HG03460 (cell line): ENCODE results near the gene RFNG.

Experiments
- ATAC-seq: cut with Tn5 transposase; IDR thresholded peaks from one replicate; pipeline ENCODE4 v1.9.1; 2021; ENCODE audit not compliant: unreplicated experiment

Gene RFNG

DNA sequence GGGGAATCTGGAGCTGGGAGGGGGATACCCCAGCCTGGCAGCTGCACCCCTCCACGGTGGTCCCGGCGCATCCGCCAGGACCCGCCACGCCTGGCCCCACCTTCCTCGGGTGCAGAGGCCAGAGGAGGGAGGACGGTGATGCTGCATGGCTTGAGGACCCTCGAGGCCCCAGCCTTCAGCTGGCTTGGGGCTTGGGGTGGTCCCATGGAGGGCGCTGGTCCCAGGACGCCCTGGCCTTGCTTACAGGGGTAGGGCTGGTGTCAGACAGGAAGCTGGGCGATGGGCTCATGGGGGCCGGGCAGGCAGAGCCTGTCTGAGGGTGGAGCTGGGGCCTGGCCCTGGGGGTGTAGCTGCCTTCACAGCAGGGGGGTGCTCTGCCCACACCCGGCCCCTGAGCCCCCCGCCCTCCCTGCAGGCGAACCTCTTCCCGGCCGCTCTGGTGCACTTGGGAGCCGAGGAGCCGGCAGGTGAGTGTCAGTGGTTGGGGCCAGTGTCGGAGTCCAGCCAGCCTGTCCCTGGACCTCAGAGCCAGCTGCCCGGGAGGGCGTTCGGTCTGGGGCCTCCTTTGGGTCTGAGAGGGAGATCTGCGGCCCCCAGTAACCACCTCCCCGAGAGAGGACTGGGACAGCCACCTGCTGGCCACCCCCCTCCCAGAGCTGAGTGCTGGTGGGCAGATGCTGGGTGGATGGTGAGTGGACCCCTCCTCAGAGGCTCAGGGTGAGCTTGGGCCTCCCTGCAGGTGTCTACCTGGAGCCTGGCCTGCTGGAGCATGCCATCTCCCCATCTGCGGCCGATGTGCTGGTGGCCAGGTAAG is 35.3 kb downstream of the RFNG start:
- ATAC-seq = no peak

DNA sequence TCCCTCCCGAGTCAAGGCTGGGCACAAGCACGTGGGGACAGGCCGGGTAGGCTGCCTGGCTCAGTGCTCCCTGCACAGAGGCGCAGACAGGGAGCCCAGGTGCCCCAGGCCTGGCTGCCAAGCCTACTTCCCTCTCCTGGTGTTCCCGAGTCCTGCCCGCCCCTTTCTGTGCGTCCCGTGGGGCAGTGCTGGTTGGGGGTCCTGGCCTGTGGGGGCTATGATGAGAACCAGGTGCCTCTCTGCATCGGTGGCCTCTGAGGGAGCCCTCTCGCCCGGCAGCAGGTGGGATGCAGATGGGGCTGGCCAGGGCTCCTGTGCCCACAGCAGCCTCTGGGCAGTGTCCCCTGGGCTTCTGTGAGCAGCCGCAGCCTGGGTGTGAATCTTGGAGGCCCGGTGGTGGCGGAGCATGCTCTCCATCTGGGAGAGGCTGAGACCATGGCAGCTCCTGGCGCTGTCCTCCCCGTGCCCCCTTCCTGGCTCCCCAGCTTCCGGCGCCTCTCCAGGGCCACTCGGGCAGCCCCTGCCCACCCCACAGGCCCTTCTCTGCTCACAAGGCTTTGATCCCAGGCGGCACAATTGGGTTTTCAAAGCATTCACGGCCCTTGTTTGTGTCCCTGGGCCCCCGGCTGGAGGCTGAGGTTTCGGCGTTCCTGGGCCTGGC is 36.2 kb downstream of the RFNG start:
- no peak for ATAC-seq

DNA sequence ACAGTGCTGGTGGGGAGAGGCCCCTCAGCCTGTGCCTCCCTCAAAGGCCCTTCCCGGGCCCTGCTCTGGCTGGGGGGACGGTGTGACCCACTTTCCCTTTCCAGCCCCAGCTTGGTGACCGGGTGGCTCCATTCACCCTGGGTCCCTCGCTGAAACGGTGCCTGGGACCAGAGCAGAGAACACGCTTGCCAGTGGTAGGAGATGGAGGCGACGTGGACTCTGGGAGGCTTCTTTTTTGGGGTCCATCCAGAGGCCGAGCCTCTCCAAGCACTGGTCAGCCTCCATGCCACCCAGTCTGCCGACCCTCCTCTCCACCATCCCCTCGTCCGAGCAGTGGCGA is 36.7 kb downstream of the RFNG start:
- ATAC-seq = no peak

DNA sequence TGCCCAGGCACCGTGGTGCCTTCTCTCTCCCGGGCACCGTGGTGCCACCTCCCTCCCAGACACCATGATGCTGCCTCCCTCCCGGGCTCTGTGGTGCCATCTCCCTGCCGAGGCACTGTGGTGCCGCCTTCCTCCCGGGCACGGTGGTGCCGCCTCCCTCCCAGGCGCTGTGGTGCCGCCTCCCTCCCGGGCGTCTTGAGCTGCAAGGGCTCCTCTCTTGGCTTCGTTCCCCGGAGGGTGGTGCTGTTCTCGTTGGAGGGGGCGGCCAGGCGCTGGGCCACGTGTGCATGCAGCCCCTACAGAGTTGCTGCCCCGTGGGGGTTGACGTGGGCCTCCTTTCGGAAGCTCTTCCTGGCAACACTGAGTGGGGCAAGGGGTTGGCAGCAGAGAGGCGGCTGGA is 37.2 kb downstream of the RFNG start:
- no peak for ATAC-seq

DNA sequence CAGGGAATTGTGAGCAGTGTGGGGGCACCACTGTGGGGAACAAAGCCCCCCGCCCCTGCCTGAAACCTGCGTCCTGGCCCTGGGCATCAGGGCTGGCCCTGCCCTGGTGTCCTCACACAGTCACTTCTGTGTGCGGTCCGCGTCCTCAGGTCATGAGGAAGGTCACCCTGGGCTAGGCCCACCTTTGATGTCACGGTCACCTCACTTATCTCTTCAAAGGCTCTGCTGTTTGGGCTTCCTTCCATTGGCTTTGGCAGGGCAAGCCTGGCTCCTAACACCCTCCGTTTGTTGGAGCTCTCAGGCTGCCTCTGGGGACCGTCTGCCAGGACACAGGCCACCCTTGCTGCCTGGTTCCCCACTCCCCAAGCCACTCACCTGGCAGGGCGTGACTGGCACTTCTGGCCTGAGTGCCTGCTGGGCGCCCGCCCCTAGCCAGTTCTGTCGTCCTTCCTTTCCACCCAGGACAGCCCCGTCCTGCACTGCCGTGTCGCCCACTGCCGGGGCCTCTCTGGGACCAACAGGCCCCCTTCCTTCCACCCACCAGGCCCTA is 37.8 kb downstream of the RFNG start:
- ATAC-seq = no peak

DNA sequence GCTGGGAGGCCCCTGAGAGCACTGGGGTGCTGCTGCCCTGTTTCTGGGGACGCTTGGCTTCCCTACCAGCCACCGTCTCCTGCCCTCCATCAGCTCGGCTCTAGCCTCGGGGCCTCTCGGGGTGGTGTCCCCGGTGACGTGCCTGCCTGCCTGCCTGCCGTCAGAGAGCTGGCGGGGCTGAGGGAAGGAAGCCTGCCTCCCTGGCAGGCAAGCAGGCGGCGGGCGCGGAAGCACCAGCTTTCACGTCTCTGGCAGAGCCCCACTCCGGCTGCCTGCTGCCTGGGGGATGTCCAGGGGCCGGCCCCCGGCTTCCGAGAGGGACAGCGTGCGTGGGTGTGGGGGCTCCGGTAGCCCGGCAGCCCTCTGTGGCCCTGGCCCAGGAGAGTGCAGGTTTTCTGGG is 38.3 kb downstream of the RFNG start:
- no peak for ATAC-seq

DNA sequence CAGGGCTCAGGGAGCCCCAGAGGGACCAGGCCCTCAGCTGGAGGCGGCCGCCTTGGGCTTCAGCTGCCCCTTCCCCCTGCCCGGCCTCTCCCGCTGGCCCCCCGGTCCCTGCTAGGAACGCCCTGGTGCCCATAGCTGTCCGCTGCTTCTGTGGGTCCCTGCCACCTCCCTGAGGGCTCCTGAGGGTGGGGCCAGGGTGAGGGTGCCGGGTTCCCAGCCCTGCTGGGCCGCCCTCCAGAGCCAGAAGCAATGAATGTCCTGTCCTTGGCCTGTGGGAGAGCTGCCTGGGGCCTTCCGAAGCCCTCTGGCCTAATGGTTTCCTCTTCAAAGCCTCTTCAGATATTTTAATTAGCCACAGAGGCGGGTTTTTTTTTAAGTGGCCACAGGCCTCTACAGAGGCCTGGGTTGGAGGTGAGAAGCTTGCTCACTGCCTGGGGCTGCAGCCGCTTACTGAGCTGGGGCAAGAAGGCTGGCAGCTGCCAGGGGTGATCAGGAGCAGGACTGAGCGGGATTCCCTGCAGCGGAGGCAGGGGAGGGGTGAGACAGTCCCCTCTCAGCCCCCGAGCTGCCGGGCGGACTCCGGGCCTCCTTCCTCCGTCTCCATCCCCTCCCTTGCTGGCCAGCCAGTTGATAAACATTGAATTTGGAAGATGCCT is 38.8 kb downstream of the RFNG start:
- no peak for ATAC-seq

DNA sequence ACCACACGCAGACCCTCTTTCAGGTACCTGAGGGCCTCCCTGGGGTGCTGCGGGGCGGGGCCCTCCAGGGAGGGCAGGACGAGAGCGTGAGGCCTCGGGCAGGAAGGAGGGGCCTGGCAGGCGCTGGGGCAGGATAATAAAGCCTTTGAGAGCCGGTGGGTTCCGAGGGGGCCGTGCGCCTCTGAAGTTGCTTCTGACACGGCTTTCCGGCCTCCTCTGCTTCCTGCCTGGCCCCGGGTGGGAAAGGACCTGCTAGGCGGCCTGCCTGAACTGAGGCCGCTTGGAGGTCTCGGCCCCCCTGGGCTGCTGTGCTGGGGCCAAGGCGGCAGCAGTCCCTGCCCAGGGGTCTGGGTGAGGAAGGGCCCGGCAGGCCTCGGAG is 39.4 kb downstream of the RFNG start:
- no peak for ATAC-seq

DNA sequence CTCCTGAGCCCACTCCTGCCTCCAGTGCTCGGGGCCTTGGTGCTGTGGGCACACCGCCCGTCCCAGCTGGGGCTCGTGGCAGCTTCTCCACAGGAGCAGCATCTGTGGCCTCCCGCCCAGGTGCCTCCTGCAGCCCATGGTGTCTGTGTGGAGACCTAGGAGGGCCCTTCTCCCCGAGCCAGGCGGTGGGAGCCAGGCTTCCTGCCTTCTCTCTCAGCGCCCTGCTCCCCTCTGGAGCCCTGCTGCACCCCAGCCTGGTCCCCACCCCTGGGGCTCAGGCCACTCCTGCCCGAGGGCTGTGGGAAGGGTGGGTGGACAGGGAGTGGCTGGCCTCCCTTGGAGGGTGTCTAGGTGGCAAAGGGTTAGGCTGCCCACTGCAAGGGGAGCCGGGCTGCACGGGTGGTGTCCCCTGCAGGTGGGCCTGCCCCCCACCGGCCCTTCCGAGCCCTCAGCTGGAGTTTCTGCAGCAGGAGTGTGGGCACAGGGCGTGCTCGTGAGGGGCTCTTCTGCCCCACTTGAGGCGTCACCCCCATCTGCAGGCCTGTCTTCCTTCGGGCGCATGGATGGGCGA is 39.9 kb downstream of the RFNG start:
- ATAC-seq = no peak

DNA sequence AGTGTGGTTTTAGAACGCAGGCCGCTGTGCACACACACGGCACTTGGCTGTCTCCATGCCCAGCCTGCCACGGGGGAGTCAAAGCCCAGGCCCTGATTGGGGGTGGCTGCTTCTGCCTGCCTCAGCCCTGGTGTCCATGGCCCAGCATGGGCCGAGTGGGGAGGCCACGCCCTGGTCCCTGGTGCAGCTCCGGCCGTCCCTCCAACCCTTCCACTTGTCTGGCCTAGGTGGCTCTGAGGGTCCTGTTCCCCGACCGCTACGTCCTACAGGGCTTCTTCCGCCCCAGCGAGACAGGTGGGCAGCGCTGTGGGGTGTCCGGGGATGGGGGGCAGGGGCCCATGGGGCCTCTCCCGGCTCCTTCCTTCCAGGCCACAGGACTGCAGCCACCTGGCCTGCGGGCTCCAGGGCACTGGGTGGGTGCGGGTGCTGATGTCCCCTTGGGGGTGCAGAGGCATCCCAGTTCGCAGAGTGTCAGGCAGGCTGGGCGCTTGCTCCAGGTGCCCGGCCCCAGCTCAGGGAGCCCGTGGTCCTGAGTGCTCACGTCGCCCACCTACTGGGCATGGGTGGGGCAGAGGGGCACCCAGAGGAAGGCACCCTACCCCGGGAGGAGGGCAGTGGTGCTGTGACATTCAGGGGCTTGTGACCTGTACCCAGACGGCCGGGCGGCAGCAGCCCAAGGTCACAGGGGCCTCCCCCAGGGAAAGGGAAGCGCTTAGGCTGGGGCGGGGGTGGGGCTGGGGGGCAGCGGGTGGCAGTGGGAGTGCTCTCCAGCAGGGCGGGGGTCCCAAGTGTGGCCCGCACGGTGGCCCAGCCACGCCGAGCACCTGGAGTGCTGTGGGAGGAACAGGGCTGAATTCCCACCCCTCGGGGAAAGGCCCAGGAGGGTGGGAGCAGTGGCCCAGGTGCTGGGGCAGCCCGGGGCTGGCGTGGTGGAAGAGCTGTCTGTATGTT is 40.8 kb downstream of the RFNG start:
- ATAC-seq = no peak

DNA sequence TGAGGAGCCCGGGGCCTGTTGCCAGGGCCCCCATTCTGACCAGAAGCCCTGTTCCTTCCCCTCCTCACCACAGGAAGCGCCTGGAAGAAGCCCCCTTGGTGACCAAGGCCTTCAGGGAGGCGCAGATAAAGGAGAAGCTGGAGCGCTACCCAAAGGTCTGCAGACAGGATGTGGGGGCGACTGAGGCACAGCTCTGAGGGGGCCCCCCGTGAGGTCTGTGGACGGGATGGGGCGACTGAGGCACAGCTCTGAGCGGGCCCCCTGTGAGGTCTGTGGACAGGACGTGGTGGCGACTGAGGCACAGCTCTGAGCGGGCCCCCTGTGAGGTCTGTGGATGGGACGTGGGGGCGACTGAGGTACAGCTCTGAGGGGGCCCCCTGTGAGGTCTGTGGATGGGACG is 42.2 kb downstream of the RFNG start:
- ATAC-seq = no peak

DNA sequence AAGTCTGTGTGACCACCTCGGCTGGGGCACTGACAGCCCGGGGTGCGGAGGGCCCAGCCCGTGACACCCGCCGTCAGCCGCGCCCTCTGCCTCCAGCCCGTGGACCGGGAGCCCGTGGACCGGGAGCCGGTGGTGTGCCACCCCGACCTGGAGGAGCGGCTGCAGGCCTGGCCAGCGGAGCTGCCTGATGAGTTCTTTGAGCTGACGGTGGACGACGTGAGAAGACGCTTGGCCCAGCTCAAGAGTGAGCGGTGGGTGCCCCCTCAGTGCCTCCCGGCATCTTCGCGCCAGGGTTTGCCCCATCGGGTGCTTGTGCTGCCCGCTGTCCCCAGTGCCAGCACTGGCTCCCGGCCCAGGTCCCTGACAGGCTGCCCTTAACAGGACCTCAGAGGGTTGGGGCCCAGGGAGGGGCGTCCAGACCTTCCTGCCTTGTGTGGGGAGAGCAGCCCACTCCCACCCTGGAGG is 42.6 kb downstream of the RFNG start:
- no peak for ATAC-seq

DNA sequence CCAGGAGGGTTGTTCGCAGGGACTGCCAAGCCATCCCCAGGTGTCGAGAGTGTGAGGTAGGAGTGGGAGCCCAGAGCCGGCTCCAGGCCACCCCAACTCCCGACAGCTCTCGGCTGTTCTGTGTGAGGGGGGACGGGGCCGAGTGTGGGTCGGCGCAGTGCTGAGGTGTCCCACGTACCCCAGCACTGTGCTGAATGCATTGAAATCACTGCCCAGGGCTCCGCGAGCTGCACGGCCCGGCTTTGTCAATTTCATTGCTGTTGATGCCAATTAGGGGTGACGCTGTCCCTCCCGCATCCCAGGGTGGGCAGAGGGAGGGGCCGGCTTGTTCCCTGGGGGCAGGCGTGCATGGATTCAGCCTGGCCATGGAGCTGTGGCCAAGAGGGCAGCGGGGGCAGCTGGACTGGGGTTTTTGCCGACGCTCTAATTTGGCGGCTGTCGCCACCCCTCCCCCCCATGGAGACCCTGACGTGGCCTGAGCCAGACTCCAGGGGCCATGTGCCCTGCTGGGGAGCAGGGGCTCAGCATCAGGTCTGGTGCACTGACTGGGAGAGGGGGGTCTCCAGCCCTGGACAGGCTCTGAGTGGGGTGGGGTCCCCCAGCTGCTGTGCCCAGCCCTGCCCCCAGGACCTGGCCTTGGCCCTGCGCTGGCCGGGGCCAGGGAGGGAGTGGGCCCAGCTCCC is 43.2 kb downstream of the RFNG start:
- ATAC-seq = no peak

DNA sequence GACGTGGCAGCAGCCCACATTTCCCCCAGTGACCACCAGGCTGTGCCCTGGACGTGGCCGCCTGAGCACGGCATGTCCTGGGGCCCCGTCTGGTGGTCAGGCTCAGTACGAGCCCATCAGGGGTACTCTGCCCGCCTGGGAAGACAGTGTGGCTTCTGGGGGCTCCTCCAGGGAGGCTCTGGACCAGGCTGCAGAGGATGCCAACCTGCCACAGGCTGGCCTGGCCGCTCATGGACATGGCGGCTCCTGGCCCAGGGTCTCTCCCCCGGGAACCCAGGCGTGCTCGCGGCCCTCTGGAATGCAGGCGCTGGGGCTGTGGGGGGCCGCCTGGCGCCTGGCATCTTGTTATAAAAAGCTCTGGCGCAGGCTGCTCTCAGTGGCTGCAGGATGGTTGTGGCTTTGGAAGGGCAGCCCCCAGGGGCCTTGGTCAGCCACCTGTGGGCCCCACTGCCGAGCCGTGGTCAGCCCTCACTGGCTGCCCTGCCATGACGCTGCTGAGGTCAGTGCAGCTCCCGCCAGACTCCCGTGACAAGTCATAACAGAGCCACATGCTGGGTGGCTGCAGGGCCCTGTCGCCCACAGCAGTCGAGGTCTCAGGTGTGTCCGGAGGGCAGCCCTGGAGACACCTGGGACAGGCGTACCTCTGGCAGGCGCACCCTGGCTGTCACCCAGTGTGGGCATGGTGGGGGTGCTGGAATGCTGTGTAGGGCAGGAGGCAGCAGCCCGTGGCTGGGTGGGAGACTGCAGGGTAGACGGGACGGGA is 43.9 kb downstream of the RFNG start:
- ATAC-seq = no peak

DNA sequence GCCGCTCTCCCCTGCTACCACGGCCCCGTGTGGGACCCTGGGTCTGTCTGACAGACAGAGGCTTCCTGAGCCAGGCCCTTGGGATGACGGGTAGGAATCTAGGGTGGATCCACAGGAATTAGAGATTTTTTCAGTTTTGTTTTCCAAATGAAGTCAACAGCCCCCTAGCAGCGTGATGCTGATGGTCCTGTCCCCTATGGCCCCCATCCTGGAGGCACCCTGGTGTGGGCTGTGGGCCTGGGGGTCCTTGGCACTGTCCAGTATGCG is 44.5 kb downstream of the RFNG start:
- no peak for ATAC-seq

DNA sequence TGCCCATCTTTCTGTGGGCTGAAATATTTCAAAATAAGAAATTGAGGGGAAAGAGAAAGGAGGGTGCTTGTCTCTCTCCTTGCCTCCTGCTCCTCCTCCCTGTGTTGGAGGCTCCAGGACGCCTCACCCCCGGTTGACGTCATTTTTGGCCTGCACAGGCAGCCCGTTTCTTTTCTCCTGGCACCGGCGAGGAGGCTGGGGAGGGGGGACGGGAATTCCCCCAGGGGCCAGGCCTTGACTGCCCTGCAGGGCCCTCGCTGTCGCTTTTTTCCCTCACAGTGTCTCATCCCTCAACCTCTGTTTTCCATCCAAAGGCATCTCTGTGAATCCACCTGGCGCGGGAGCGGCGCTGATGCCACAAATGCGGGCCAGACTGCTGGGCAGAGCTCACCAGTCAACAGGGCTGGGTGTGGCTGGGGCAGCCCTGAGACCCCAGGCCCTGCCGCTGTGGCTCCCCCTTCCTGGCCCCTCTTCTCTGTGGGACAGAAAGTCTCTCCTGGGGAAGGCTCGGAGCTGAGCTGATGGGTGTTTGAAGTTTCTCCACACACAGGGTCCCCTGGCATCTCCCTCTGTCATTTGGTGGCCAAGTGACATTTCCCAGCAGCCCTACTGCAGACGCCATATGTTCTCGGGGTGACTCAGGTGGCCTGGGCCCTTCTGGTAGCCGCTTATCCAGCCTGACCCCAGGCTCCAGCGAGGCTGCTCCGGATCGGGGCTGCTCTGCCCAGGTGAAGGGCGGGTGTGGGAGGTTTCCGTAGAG is 45.0 kb downstream of the RFNG start:
- ATAC-seq = no peak

DNA sequence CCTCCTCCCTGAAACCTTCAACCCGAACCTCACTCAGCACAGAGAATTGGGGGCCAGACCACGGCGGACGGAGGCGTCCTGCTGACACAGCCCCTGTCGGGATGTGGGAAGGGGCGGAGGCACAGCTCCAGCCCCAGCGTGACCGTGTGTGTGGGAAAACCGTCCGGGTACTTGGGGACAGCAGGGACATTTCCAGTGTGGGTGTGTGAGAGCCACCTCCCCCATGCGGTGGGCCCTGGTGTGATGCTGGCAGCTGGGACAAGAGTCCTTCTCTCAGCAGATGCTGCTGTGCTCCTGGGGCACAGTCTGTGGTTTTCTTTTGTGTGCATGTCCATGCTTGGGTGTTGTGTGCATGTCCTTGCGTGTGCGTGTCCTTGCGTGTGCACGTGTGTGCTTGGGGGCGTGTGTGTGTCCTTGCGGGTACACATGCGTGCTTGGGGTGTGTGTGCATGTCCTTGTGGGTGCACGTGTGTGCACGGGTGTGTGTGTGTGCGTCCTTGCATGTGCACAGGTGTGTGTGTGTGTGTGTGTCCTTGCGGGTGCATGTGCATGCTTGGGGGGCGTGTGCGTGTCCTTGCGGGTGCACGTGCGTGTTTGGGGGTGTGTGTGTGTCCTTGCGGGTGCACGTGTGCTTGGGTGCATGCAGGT is 45.8 kb downstream of the RFNG start:
- ATAC-seq = no peak
